ENCODE measurements around the gene RCOR3. TPM values are rescaled to one million over a fixed set of nuclear protein-coding genes. Genes with fewer than 3 reads are reported as not detected.
A peak's percentile ranks its signal among the peaks of the same experiment; 100 is the strongest.

RCOR3 gene
- total RNA-seq, 2 donors from 2014 or later, result 34.7 to 37.8 TPM

DNA sequence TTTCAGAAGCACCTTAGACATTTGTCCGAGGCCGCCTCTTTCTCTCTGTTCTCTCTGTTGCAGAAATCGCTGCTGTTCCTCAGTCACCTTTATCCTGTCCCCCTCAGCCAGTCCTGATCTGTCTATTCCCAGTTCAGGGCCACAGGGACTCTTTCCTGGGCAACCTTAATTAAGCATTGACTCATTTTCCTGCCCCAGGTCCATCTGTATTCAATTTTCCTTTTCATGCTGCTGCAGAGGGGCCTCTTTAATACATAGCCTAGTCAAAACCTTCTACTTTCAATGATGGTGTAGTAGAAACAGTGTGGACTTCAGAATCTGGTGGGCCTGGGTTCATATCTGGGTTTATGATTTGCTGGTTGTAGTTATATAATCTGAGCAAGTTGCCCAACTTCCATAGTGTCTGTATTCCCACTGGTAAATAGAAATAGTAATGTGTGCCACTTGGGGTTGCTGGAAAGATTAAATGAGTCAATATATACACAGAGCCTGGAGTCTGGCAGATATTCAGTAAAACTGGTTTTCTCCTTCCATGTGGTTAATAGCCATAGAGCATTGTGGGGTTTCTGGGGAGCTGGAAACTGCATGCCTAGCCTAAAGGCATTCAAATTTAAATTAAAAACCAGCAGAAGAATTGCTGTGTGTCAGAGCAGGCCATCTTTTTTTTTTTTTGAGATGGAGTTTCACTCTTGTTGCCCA lies 72.0 kb downstream of the RCOR3 start:
- Histone ChIP-seq H3K27ac (no peak overlapping the region), H3K4me1 (peaks cover 33% of the 10 kb centered on the region)
- intact Hi-C loops (cut with DNase I), result no loop called here

DNA sequence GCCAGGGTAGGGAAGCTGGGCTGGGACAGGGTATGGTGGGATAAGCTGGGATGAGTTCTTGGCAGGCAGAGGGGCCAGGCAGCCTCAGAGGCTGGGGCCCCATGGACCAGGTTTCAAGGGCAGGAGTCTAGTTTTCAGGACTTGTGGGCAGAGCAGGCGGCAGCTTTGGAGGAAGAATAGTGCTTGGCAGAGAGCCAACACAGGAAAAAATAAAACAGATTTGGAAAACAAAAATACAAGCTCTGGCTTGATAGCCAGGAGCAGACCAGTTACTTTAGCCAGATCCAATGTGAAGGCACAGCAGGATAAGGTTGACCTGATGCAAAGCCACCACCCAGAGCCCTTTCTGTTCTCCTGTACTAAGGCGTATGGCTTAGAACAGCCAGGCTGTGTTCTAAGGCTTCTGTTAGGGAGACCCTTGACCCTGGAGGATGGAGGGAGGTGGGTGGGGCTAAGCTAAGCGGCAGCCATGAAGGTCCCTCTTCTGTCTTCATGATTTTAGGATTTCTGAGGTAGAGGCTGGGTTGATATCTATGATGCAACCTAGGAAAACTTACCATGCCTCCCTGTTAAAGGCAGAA lies 73.0 kb downstream of the RCOR3 start:
- TF ChIP-seq, protein P1, sequence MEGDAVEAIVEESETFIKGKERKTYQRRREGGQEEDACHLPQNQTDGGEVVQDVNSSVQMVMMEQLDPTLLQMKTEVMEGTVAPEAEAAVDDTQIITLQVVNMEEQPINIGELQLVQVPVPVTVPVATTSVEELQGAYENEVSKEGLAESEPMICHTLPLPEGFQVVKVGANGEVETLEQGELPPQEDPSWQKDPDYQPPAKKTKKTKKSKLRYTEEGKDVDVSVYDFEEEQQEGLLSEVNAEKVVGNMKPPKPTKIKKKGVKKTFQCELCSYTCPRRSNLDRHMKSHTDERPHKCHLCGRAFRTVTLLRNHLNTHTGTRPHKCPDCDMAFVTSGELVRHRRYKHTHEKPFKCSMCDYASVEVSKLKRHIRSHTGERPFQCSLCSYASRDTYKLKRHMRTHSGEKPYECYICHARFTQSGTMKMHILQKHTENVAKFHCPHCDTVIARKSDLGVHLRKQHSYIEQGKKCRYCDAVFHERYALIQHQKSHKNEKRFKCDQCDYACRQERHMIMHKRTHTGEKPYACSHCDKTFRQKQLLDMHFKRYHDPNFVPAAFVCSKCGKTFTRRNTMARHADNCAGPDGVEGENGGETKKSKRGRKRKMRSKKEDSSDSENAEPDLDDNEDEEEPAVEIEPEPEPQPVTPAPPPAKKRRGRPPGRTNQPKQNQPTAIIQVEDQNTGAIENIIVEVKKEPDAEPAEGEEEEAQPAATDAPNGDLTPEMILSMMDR (IDR thresholded peaks at IDR 0.05), result no peak
- intact Hi-C loops (cut with DNase I), result no loop called here
- Histone ChIP-seq H3K27me3 (no peaks in the 10 kb centered on the region), H3K4me3 (no peak overlapping the region), H3K4me1 (peaks cover 41% of the 10 kb centered on the region), H3K9ac (ENCODE audit: low read depth in 2 of 2, low read length in 2 of 2) (peak overlapping the region in 1 of 2 donors; percentile 19), H3K9me3 (no peaks in the 10 kb centered on the region), H3K27ac (no peak overlapping the region), H3K36me3 (no peaks in the 10 kb centered on the region)
- DNase-seq, result no peak

More for the DNA sequence above, 72.0 kb downstream of the RCOR3 start:
- Histone ChIP-seq H3K9me3 (no peaks in the 10 kb centered on the region), H3K36me3 (no peaks in the 10 kb centered on the region), H3K27me3 (no peaks in the 10 kb centered on the region), H3K9ac (ENCODE audit: low read depth in 2 of 2, low read length in 2 of 2) (no peak overlapping the region), H3K4me3 (no peak overlapping the region)
- TF ChIP-seq, protein P1 (IDR thresholded peaks at IDR 0.05), result no peak
- no peak for DNase-seq

DNA sequence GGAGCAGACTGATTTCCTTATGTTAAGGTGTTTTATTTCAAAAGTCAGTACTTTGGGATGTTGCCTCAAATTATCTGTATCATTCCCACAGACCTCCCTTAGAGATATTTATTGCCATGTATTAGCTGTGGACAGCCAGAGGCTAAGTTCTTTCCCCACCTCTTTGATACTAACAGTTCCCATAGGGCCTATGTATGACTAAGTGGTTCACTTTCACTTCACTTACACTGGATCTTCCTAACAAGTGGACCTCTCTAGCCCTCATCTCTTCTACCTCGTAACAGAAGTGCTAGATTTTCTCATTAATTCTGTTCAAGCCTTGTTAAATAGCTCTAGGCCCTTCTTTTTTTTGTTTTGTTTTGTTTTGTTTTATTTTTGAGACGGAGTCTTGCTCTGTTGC lies 73.7 kb downstream of the RCOR3 start:
- H3K36me3 ChIP-seq, result no peaks in the 10 kb centered on the region
- H3K27ac ChIP-seq, result no peak overlapping the region
- no peaks in the 10 kb centered on the region for H3K9me3 ChIP-seq
- no peak for DNase-seq
- no peak overlapping the region for H3K9ac ChIP-seq (ENCODE audit: low read depth in 2 of 2, low read length in 2 of 2)
- H3K4me1 ChIP-seq, result peaks cover 45% of the 10 kb centered on the region
- H3K27me3 ChIP-seq, result no peaks in the 10 kb centered on the region
- no peak overlapping the region for H3K4me3 ChIP-seq
- intact Hi-C loops (cut with DNase I), result no loop called here
- TF ChIP-seq, protein P1 (IDR thresholded peaks at IDR 0.05), result no peak

DNA sequence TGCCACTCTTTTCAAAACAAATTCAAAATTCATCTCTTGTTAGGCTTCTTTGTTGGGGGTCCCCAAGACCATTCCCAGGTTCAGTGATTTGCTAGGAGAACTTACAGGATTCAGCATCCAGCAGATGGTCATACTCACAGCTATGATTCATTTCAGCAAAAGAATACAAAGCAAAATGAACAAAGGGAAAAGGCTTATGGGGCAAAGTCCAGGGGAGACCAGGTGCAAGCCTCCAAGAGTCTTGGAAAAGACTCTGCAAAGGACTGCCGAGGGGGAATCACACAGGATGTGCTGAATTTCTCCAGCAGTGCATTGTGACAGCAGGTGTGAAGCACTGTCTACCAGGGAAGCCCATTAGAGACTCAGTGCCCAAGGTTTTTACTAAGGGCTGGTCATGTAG lies 74.7 kb downstream of the RCOR3 start:
- H3K4me3 ChIP-seq, result no peak overlapping the region
- DNase-seq, result peak; percentile 52
- no peaks in the 10 kb centered on the region for H3K36me3 ChIP-seq
- peaks cover 45% of the 10 kb centered on the region for H3K4me1 ChIP-seq
- H3K27ac ChIP-seq, result peak overlapping the region; percentile 75
- intact Hi-C loops (cut with DNase I), result no loop called here
- no peaks in the 10 kb centered on the region for H3K9me3 ChIP-seq
- H3K27me3 ChIP-seq, result no peaks in the 10 kb centered on the region
- TF ChIP-seq, protein P1 (IDR thresholded peaks at IDR 0.05), result no peak
- no peak overlapping the region for H3K9ac ChIP-seq (ENCODE audit: low read depth in 2 of 2, low read length in 2 of 2)

DNA sequence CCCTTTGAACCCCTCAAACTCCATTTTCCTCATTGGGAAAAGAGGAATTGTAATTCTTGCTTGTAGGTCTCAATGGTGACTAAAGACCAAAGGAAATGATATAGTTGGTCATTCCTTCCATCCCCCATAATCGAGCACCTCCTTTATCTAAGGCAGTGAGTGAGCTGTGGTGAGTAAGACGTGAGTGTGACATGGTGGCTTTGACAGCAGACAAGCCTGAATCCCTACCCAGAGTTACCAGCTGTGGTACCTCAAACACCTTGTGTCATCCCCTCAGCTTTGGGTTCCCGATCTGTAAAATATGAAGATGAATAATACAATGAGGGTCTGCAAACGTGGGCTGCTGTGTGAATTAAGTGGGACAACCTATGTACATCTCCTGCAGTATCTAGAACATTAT lies 75.8 kb downstream of the RCOR3 start:
- Histone ChIP-seq H3K4me3 (no peak overlapping the region), H3K36me3 (no peaks in the 10 kb centered on the region), H3K9me3 (no peaks in the 10 kb centered on the region), H3K27ac (peak overlapping the region; percentile 75), H3K9ac (ENCODE audit: low read depth in 2 of 2, low read length in 2 of 2) (peak overlapping the region in 1 of 2 donors; percentile 80), H3K4me1 (peaks cover 44% of the 10 kb centered on the region), H3K27me3 (no peaks in the 10 kb centered on the region)
- no peak for DNase-seq
- intact Hi-C loops (cut with DNase I), result no loop called here
- TF ChIP-seq, protein P1 (IDR thresholded peaks at IDR 0.05), result no peak
